HL-60/S4 treated with retinoic acid at 250 ng/mL for 4 days and 3 days (cell line): ENCODE data around the gene NAPG.
"Not testable (repeated sequence)": the region's sequence is repeated elsewhere in the genome, so short reads cannot be mapped to it uniquely, and the experiment has no call there.

Experiments
- in situ Hi-C: fragments of 300-500 bp; cut with MboI; formaldehyde crosslinking; loops from 2 replicates; pipeline ENCODE4 v1.7.0; 2022; ENCODE audit warnings: low sequenced_read_pairs

The NAPG gene

DNA sequence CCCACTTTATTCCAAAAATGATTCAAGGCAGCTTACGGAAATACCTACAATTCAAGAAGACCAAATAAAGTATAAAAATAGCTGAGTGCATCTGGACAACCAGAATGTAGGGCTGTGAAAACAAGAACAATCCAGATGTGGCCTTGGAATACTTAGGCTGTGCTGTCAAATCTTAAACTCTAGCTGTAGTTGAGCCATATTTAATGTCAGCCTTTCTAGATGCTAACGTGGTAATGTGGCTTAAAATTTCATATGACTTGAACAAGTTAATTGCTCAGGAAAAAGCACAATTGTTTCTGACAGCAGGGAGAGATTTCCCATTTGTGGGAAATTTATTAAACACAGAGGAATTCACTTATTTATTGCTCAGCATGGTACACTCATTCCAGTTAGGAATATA, 14.6 kb upstream of the NAPG start:
- in situ Hi-C loops, result loop anchor here (25.0 kb wide), 1 partner anchor 949 kb away; no protein-coding TSS in a partner anchor

DNA sequence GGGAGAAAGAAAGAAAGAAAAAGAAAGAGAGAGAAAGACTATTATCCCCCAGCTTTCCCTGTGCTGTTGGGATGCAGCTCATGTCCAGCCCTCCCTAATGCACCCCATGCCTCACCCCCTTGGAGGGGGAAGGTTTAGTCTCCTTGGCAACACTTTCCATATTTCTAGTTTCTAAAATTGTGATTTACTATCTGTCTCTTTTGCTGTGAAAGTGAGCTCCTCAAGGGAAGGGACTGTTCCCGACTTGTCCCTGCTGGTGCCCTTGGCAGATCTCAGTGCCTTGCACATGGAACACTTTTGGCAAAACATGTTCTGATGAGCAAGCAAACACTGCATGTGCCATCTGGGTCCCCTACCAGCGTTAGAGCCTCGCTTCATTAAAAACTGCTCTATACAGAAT, 11.7 kb upstream of the NAPG start:
- in situ Hi-C loops, result loop anchor here (25.0 kb wide), 1 partner anchor 952 kb away; no protein-coding TSS in a partner anchor

DNA sequence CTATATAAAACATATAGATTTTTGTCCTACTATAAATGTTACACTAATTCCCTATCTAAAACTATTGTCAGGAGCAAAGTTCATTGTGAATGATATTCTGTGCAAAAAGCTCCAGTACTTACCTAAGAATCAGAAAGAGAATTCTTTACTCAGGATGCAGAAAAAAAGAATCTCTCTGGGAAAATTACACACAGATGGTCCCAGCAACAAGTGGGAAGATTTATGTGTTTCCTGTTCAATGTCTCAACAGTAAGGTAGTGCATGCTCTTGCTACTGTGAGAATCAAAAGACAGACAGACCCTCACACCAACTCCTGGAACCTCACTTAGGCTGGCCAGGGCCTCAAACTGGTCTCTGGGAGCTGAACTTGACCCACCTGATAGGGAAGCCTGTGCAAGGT, 11.2 kb upstream of the NAPG start:
- in situ Hi-C loops, result loop anchor here (25.0 kb wide), 1 partner anchor 952 kb away; no protein-coding TSS in a partner anchor

DNA sequence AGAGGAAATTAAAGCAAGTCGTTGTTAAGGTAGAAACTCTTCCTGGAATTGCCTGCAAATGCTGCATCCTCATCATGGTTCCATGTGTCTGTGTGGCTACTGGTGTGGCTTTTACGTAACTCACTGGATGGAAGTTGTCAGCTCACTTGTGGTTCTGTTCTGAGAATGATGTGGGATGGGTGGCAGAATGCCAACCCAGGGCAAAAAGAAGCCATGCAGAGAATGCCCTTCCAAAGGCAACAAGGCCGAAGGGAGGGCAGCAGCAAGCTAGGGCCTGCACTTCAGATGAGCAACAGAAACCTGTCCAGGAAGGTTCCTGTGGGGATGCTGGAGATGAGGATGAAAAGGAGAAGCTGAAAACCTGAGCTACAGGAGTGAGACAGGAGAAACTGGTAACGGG, 10.4 kb upstream of the NAPG start:
- in situ Hi-C loops, result loop anchor here (25.0 kb wide), 1 partner anchor 953 kb away; no protein-coding TSS in a partner anchor

DNA sequence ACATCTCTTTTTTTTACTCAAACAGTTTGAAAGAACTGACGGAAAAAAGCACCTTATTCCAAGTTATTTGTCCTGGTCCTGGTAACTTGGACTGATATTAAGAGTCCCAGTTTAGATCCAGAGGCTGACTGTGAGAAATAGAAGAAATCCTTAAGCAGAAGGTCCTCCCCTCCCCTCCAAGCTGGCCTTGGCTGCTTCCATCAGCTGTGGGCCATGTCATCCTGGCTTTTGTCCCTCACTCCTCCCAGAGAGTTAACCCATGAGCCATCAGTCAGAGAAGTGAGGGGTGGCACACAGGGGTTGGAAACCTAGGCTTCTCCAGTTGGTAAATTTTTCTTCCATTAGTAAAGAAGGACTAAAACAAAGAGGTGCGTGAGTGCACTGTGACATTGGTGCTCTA, 9.7 kb upstream of the NAPG start:
- in situ Hi-C loops, result loop anchor here (25.0 kb wide), 1 partner anchor 954 kb away; no protein-coding TSS in a partner anchor

DNA sequence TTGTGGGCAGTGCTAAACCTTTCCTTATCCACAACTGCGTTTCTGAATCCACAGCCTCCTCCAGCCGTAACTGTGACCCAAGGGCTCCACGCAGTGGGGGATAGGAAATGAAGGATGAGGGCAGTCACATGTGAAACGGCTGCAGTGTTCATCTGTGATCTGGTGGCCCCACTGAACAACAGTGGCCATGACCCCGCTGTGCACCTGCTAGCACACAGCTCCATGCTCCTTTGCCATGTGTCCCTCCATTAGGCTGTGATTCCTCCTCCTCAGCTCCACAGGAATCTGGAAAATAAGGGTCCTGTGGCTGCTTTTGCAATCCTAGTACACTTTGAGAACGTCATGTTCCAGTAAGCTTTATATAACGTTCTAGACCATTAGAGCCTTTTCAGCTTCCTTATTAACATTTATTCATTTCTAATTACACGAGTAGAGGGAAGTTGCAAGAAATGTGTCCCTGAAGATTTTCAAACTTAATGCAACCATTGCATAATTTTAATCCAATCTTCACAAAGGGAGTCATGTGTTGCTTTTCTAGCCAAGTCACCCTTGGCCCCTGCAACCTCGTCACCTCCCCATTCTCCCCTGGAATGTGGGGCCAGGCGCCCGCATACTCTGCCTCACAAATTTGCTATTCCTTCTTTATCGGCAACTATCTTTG, 7.1 kb upstream of the NAPG start:
- in situ Hi-C loops, result loop anchor here (25.0 kb wide), 1 partner anchor 956 kb away; no protein-coding TSS in a partner anchor

DNA sequence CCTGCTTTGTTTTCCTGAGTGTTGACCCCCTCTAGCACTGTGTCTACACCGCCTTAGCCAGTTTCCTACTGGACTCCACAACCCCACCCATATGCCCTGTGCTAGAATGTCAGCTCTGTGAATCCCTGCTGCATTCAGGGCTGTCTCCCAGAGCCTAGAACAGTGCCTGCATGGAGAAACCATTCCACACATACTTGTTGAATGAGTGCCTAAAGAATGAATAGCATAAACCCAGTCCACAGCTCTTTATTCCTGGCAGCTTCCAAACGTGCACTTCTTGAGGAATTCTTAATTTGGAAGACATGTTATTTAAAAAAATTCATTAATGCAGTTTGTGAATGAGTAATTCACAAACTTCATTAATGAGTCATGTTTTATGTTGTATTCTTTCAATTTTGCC, 6.5 kb upstream of the NAPG start:
- in situ Hi-C loops, result loop anchor here (25.0 kb wide), 1 partner anchor 957 kb away; no protein-coding TSS in a partner anchor

DNA sequence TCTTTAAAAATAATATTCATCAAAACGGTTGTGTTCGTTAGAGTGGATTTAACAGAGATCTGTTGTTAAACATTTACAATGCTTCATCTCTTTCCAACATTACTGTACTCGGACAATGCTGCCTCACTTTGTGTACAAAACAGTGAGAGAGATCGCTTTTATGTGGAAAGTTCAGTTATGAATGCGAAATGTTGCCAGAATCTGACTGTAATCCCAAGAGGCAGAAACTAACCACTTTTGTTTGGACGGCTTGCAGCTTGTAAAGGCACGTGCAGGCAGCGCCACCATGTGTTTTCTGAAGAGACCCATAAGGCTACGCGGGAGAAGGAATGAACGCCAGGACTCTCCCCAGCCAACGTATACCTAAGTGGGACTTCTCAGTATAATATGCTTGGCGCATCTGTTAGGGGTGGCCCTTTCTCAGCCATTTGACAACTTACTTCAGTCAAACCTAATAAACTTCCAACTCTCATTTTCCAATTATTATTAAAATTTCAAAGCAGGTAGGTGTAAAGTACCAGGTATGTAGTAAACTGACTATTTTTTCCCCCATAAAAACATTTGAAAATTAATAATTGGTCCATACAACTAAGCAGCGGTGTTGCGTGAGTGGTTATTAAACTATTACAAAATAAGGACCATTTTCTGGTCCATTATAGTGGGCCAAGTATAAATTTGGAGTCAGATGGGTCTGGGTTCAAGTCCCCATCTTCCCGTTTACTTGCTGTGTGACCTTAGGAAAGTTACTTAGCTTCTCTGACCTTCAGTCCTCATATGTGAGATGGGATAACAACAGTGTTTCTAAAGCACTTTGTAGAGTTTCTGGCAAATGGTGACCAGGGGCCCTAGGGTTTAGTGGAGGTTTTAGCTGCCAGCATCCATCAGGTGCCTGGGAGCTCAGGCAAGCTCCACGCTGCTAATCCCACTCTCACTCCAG, 5.6 kb upstream of the NAPG start:
- in situ Hi-C loops, result loop anchor here (5.0 to 25.0 kb wide), 2 partner anchors 548 to 958 kb away; no protein-coding TSS in a partner anchor

DNA sequence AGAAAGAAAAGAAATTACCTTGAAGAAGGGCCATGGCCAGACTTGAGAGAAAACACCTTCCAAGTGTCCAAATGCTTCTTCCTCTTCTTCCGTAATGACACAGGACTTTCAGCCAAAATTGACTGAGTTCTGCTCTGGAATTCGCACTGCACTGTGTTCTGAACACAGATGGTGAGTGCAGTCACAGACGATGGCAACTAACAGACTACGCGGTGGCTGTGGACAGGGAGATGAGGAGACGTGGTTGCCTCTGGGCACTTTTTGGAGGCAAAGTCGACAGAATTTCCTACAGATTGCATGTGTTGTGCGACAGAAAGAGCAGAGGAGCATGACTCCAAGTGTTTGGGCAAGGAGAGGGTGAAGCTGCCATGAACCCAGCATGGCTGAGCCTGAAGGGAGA, 4.3 kb upstream of the NAPG start:
- in situ Hi-C loops, result loop anchor here (5.0 to 25.0 kb wide), 2 partner anchors 549 to 959 kb away; no protein-coding TSS in a partner anchor

DNA sequence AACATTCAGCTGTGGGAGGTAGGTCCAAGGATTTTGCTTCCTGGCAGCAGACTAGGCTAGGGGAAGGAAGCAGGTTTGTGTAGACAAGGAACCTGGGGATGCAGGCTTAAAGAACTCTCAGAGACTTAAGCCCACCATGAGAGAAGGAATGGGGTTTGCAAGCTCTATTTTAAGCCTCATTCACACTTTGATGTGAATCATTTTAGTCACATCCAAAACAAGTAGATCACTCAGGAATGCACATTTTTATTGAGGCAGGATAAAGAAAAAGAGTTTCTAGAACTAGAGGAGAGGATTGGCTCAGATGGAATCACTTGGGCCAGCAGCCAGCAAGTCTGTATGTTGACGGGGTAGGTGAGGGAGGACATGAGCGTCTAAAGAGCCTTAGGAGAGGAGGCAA, 3.3 kb upstream of the NAPG start:
- in situ Hi-C loops, result loop anchor here (5.0 to 25.0 kb wide), 2 partner anchors 550 to 960 kb away; no protein-coding TSS in a partner anchor

DNA sequence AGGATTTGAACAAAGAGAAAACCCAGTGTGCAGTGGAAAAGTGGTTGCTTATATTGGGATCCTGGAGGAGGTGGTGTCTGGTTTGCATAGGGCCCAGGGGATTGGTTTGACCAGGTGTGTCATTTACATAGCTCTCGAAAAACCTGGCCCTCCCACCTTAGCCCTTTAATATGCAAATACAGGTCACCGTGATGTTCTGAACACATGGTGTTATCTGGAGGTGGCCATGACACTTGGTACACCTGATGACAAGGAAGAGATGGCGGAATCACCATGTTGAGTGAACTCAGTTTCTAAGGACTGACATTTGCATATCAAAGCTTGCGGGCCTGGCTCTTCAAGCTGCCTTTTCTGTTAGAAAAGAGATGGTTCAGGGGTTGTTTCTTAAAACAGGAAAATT, 2.3 kb upstream of the NAPG start:
- in situ Hi-C loops, result loop anchor here (5.0 to 25.0 kb wide), 2 partner anchors 551 to 961 kb away; no protein-coding TSS in a partner anchor

DNA sequence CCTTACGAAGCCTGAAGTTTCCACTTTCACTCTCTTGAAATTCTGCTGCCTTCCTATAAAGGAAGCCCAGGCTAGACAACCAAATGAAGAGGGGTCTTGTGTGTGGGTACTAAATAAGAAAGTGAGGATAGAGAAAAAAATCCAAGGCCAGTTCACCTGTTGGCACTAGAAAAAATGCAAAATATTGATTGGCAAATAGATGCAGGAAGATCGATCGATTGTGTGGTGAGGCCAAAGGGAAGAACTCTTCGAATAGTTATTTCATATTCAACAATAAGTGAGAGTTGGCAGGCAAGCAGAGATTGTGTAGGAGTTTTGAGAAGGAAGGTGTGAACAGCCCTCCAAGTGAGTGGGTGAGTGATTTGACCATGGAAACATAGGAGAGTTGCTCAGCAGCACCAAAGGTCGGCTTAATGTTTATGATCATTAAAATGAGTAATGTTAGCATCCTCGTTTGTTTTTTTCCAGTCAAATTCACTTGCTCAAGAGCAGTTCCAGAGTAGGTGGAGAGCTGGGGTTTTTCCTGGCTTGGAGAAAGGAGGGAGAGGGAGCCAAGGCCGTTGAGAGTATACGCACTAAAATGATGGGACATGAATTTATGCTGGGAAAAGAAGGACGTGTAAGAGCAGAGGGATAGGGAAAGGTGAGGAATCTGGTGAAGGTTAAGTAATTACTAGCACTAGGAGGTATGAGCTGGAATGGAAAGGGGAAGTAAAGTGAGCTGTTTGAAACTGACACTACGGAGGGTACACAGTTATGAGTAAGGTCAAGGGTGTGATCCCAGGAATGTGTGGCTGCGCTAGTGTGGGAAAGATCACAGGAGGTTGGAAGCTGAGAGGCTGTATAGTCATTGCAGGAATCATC, 1.1 kb upstream of the NAPG start:
- in situ Hi-C loops, result loop anchor here (5.0 to 25.0 kb wide), 2 partner anchors 552 to 962 kb away; no protein-coding TSS in a partner anchor

DNA sequence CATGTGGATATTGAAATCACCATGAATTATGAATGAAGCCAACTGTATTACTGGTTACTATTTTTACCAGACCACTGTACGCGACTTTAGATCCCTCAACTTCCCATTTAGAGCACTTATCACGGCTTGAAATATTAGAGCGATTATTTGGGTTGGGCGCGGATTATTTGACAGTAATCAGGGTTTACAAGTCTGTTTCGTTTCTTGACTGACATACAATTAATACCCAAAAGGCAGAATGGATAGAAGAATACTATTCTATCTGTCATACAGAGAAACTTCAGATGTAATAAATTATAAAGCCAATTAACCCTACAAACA, 496 bp upstream of the NAPG start:
- in situ Hi-C loops, result no loop called here

DNA sequence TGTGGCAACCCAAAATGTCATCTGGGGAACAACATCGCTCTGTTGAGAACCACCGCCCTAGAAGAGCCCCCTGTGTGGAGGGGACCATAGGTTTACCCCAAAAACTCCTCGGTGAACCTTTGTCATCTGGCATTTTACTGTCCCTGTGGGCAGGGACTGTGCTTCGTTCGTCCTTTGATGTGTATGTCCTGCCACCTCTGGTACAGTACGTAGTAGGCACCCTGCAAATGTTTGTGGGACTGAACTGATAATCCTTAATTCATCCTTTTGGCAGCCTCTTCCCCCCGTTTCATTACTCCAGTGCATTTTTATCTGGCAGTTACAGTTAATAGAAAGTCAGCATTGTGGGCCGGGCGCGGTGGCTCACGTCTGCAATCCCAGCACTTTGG, 728 bp downstream of the NAPG start:
- in situ Hi-C loops, result no loop called here

DNA sequence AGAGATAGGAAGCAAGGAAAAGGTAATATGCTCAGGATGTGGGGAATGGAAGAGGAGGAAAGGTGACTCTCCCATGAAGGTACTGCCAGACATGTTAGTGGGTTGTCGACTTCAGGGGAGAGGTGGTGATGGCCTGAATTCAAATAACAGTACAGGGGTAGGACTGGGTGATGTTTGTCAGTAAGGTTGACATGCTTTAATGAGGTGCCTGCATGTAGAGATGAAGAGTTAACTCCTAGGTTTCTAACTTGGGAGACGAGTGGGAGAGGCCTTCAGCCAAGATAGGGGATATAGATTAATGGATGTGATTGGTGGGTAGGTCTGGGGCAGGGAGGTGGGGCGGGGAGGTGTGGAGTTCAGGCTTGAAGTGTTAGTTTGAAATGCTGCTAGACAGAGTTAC, 2.6 kb downstream of the NAPG start:
- in situ Hi-C loops, result no loop called here

DNA sequence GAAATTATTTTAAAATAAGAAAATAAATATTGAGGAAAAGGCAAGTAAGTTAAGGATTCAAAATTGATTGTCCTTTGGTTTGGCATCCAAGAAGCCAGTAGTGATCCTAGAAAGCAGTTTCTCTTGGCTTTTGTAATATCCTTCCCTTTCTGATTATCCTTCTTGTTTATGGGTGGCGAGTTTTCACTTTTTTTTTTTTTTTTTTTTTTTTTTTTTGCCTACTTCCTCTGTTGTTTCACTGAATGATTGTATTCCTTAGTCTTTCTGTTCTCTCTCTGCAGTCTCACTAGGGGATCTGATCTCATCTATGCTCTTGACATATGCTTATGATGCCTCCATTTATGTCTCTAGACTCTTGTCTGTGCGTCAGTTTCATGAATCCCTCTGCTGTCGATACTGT, 4.2 kb downstream of the NAPG start:
- in situ Hi-C loops, result no loop called here

DNA sequence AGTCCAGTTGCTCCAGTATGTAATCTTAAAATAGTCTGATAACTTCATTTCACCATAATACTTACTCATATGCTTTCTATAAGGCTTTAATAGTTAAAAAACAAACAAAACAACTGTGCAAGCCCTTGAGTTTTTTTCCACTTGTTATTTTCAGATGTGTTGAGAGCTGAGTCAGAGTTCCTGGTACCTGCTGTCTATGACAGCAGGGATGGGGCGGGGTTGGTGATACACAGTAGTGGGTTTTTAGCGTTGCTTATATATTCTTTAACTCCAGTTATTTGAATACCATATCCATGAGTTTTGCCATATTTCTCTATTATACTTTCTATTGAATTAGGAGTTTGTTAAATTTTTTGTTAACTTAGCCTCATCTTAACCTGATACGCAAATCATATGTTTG, 5.0 kb downstream of the NAPG start:
- in situ Hi-C loops, result no loop called here

DNA sequence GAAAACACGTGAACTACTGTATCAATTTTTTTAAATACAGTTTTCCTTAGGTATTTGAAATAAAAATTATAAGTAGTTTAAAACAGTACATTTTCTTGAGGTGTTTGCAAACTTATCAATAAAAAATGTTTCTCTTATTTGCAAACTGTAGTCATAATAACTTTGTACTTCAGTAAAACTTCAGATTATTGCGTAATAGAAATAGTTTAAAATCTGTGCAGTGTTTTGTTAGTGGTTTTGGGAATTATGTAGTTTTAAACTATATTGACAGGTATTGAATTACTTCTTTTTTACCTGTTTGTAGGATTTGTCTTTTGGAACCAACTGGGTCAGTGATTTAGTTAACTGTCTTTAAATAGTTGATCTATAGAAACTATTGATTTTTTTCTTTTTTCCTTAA, 7.3 kb downstream of the NAPG start:
- in situ Hi-C loops, result no loop called here

DNA sequence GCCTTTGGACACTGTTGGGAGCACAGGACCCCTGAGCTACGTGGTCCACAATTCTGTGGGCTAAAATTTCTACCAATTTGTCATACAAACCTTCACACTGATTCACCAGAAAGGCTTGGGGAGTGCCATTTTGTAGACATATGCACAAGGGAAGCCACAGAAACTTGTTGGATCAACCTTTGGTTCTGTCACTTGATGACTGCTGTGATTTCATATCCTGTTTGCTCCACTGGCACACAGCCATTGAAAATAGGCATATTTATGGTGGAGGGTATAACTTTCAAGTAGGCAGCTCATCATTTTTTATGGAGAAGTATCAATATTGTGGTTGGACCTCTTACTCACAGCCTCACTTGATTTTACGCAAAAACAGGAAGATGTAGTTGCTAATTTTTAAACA, 10.5 kb downstream of the NAPG start:
- in situ Hi-C loops, result no loop called here

DNA sequence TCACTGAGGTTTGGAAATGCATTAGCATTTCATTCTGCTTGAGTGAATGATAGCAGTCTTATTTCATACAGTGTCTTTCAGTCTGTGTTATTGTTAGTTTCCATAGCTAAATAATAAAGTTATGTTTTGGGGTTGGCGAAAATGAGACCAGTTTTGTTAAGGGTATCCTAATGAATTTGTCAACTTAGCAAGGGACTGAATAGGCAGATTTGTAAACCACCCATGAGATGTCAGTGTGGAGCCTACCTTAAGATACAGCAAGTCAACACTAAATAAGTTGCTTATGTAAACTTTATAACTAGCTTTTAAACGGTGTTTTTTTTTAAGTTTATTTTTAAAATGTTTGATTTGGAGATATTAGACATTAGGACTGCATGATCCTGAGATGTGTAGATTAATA, 11.9 kb downstream of the NAPG start:
- in situ Hi-C loops, result no loop called here

DNA sequence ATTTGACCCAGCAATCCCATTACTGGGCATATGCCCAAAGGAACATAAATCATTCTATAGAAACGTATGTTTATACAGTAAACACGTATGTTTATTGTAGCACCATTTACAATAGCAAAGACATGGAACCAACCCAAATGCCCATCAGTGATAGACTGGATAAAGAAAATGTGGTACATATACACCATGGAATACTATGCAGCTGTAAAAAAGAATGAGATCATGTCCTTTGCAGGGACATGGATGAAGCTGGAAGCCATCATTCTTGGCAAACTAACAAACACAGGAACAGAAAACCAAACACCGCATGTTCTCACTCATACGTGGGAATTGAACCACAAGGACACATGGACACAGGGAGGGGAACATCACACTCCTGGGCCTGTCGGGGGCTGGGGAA, 13.3 kb downstream of the NAPG start:
- in situ Hi-C loops, result not testable (repeated sequence)
